H1 (cell line): ENCODE results near the gene TSPAN32. TPM values are rescaled to one million over a fixed set of nuclear protein-coding genes. Genes with fewer than 3 reads are reported as not detected.

Source experiments
- CBX8 ChIP-seq: fragments of 300-800, 300-1000 bp; sonication (generic); IDR thresholded peaks from 2 replicates; pipeline ENCODE4 v1.7.1; 2016; ENCODE audit warnings: low read depth, low read length, borderline replicate concordance
- CHD1 ChIP-seq: IDR thresholded peaks from 2 replicates; pipeline ENCODE4 v1.6.1; 2012; ENCODE audit warnings: low read depth, low read length, improper control_type of control experiment
- EGR1 ChIP-seq: IDR thresholded peaks from 2 replicates; pipeline ENCODE4 v1.6.1; 2011; ENCODE audit warnings: low read depth, low read length, borderline replicate concordance
- GABPA ChIP-seq: IDR thresholded peaks from 2 replicates; pipeline ENCODE4 v1.6.1; 2011; ENCODE audit warnings: mild to moderate bottlenecking, low read length, moderate library complexity, borderline replicate concordance; ENCODE audit not compliant: insufficient read depth
- GTF2F1 ChIP-seq: IDR thresholded peaks from 2 replicates; pipeline ENCODE4 v1.6.1; 2012; ENCODE audit warnings: low read depth, low read length, improper control_type of control experiment, borderline replicate concordance
- KDM4A ChIP-seq: IDR thresholded peaks from one replicate; pipeline ENCODE4 v1.7.1; 2012; ENCODE audit warnings: low read depth, mild to moderate bottlenecking, moderate library complexity, low read length, inconsistent platforms; ENCODE audit not compliant: severe bottlenecking
- NANOG ChIP-seq: IDR thresholded peaks from 2 replicates; pipeline ENCODE4 v1.6.1; 2011; ENCODE audit warnings: low read length, low read depth, mild to moderate bottlenecking, inconsistent platforms; ENCODE audit not compliant: insufficient read depth, poor library complexity, severe bottlenecking
- RBBP5 ChIP-seq: IDR thresholded peaks from 2 replicates; pipeline ENCODE4 v1.7.1; 2012; ENCODE audit warnings: low read depth, mild to moderate bottlenecking, inconsistent platforms, low read length, moderate library complexity, borderline replicate concordance
- SIRT6 ChIP-seq: IDR thresholded peaks from one replicate; pipeline ENCODE4 v1.7.1; 2012; ENCODE audit warnings: low read length, inconsistent platforms
- SP1 ChIP-seq: IDR thresholded peaks from 2 replicates; pipeline ENCODE4 v1.6.1; 2011; ENCODE audit warnings: low read depth, low read length
- SP2 ChIP-seq: IDR thresholded peaks from 2 replicates; pipeline ENCODE4 v1.6.1; 2012; ENCODE audit warnings: mild to moderate bottlenecking, low read length, inconsistent platforms
- ZNF274 ChIP-seq: IDR thresholded peaks from 2 replicates; pipeline ENCODE4 v1.7.0; 2012; ENCODE audit warnings: low read length, borderline replicate concordance; ENCODE audit errors: extremely low read depth
- polyA plus RNA-seq, 7 experiments: library from polyadenylated mRNA; depleted of rRNA in 3 of 7; stranded (reverse) in 5 of 7; unstranded in 2 of 7; fragments of >200 nt in 5 of 7; fragments of 200-250 nt in 2 of 7; gene quantifications; 1 replicate in 5 of 7; 2 replicates in 1 of 7; 4 replicates in 1 of 7; pipeline versions ENCODE4 v1.2.1 to v1.2.3, GENCODE V29; 2011 to 2013; ENCODE audit warnings: missing spikeins in 2 of 7, mixed read lengths in 2 of 7
- total RNA-seq: library from RNA; stranded (reverse); fragmentation: NEBNext Ultra II Directional; extraction: Animal tissue kit (Norgen Biotek cat#: 25700); gene quantifications from 2 replicates; pipeline ENCODE4 v1.2.1, GENCODE V29; 2021
- TF ChIP-seq, protein P1 (sequence below): fragments of 300-600 bp; sonication (generic); IDR thresholded peaks from 2 replicates; pipeline ENCODE4 v1.7.1; 2012; ENCODE audit warnings: low read length, moderate library complexity, mild to moderate bottlenecking, inconsistent platforms; ENCODE audit not compliant: insufficient replicate concordance

Gene TSPAN32
- total and polyA plus RNA-seq, 2 of the 8 experiments (the other 6 are each of a cell fraction or from before 2014, with no cell fraction given) = not detected

DNA sequence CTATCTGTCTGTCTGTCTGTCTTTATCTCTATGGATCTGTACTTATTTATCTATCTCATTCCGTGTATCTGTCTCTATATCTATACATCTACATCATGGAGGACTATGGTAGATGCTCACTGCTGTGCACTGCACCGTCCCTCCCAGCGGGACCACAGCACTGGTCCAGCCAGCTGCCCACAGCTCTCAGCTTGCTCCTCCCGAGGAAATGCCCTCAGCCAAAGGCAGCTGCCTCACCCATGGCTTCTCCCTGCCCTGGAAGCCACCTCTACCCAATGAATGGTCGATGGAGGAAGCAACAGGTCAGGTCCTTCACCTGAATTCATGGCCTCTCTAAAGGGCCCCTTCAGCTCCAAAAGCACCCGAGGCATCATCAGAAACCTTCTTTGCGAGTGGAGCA is 60.6 kb downstream of the TSPAN32 start (continued):
- TF ChIP-seq, protein P1, sequence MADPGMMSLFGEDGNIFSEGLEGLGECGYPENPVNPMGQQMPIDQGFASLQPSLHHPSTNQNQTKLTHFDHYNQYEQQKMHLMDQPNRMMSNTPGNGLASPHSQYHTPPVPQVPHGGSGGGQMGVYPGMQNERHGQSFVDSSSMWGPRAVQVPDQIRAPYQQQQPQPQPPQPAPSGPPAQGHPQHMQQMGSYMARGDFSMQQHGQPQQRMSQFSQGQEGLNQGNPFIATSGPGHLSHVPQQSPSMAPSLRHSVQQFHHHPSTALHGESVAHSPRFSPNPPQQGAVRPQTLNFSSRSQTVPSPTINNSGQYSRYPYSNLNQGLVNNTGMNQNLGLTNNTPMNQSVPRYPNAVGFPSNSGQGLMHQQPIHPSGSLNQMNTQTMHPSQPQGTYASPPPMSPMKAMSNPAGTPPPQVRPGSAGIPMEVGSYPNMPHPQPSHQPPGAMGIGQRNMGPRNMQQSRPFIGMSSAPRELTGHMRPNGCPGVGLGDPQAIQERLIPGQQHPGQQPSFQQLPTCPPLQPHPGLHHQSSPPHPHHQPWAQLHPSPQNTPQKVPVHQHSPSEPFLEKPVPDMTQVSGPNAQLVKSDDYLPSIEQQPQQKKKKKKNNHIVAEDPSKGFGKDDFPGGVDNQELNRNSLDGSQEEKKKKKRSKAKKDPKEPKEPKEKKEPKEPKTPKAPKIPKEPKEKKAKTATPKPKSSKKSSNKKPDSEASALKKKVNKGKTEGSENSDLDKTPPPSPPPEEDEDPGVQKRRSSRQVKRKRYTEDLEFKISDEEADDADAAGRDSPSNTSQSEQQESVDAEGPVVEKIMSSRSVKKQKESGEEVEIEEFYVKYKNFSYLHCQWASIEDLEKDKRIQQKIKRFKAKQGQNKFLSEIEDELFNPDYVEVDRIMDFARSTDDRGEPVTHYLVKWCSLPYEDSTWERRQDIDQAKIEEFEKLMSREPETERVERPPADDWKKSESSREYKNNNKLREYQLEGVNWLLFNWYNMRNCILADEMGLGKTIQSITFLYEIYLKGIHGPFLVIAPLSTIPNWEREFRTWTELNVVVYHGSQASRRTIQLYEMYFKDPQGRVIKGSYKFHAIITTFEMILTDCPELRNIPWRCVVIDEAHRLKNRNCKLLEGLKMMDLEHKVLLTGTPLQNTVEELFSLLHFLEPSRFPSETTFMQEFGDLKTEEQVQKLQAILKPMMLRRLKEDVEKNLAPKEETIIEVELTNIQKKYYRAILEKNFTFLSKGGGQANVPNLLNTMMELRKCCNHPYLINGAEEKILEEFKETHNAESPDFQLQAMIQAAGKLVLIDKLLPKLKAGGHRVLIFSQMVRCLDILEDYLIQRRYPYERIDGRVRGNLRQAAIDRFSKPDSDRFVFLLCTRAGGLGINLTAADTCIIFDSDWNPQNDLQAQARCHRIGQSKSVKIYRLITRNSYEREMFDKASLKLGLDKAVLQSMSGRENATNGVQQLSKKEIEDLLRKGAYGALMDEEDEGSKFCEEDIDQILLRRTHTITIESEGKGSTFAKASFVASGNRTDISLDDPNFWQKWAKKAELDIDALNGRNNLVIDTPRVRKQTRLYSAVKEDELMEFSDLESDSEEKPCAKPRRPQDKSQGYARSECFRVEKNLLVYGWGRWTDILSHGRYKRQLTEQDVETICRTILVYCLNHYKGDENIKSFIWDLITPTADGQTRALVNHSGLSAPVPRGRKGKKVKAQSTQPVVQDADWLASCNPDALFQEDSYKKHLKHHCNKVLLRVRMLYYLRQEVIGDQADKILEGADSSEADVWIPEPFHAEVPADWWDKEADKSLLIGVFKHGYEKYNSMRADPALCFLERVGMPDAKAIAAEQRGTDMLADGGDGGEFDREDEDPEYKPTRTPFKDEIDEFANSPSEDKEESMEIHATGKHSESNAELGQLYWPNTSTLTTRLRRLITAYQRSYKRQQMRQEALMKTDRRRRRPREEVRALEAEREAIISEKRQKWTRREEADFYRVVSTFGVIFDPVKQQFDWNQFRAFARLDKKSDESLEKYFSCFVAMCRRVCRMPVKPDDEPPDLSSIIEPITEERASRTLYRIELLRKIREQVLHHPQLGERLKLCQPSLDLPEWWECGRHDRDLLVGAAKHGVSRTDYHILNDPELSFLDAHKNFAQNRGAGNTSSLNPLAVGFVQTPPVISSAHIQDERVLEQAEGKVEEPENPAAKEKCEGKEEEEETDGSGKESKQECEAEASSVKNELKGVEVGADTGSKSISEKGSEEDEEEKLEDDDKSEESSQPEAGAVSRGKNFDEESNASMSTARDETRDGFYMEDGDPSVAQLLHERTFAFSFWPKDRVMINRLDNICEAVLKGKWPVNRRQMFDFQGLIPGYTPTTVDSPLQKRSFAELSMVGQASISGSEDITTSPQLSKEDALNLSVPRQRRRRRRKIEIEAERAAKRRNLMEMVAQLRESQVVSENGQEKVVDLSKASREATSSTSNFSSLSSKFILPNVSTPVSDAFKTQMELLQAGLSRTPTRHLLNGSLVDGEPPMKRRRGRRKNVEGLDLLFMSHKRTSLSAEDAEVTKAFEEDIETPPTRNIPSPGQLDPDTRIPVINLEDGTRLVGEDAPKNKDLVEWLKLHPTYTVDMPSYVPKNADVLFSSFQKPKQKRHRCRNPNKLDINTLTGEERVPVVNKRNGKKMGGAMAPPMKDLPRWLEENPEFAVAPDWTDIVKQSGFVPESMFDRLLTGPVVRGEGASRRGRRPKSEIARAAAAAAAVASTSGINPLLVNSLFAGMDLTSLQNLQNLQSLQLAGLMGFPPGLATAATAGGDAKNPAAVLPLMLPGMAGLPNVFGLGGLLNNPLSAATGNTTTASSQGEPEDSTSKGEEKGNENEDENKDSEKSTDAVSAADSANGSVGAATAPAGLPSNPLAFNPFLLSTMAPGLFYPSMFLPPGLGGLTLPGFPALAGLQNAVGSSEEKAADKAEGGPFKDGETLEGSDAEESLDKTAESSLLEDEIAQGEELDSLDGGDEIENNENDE = no peak
- TF ChIP-seq SP1 = no peak
- no peak for TF ChIP-seq CBX8
- no peak for TF ChIP-seq GTF2F1
- TF ChIP-seq SP2 = no peak
- TF ChIP-seq EGR1 = no peak
- TF ChIP-seq ZNF274 = no peak
- TF ChIP-seq SIRT6 = no peak
- TF ChIP-seq CHD1 = no peak
- TF ChIP-seq GABPA = no peak
- TF ChIP-seq KDM4A = no peak
- no peak for TF ChIP-seq RBBP5
- no peak for TF ChIP-seq NANOG
